Measurements from ENCODE around the gene SYTL2.

- TF ChIP-seq POLR2A (IDR thresholded peaks at IDR 0.05), result no peak
- TF ChIP-seq CTCF (IDR thresholded peaks at IDR 0.05), result no peak
These were observed 5.6 kb downstream of the SYTL2 start for GRCh38 chr11:85805387-85805786.

All from breast epithelium (tissue), 3 donors.